ENCODE data around the gene CA12. TPM values are rescaled to one million over a fixed set of nuclear protein-coding genes. Genes with fewer than 3 reads are reported as not detected.
A peak's percentile ranks its signal among the peaks of the same experiment; 100 is the strongest.
"Not testable (repeated sequence)": the region's sequence is repeated elsewhere in the genome, so short reads cannot be mapped to it uniquely, and the experiment has no call there.

Gene CA12
- total RNA-seq, 1 experiment from 2014 or later, result 27.4 TPM

DNA sequence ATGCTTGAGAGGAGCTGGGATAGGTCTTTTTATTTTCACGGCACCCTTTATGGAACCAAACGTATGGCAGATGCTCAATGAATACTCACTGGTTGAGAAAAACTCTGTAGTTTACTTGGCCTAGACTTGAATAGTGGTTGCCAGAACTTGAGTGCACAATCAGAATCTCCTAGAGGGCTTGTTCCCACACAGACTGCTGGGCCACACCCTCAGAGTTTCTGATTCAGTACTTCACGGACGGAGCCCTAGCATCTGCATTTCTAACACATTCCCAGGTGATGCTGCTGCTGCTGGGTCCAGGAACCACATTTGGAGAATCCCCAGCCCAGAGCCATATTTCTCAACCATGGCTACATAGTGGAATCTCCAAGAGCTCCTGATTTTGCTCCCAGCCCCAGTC lies 24.6 kb downstream of the CA12 start:
- no peak for DNase-seq (ENCODE audit: low spot score)

- no peak for DNase-seq (ENCODE audit: low spot score)
These were observed 26.6 kb downstream of the CA12 start for GRCh38 chr15:63354821-63355650.

GRCh38 chr15:63353887-63354286 lies 27.8 kb downstream of the CA12 start:
- no peak for DNase-seq (ENCODE audit: low spot score)

DNA sequence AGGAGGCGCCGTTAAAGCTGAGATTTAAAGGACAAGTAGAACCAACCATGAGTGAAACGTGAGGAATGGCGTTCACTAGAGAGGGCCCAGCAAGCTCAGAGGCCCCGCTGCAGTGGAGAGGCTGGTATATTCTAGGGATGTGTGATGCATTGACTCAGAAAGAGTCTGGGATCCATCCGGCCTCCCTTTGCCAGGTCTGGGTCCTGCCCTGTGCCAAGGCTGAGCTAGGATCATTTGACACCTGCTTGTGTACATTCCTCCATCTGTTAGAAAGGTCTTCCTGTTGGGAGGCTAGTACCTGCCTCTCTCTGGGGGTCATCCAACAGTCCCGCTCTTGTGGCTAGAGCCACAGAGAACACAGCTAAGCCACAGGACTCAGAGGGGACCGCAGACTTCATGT lies 28.4 kb downstream of the CA12 start:
- DNase-seq (ENCODE audit: low spot score), result no peak

GRCh38 chr15:63352808-63353207 lies 28.8 kb downstream of the CA12 start:
- no peak for DNase-seq (ENCODE audit: low spot score)

- no peak for DNase-seq (ENCODE audit: low spot score)
These were observed 30.5 kb downstream of the CA12 start for GRCh38 chr15:63351170-63351569.

GRCh38 chr15:63350178-63350621 lies 31.4 kb downstream of the CA12 start:
- DNase-seq (ENCODE audit: low spot score), result peak; percentile 61

DNA sequence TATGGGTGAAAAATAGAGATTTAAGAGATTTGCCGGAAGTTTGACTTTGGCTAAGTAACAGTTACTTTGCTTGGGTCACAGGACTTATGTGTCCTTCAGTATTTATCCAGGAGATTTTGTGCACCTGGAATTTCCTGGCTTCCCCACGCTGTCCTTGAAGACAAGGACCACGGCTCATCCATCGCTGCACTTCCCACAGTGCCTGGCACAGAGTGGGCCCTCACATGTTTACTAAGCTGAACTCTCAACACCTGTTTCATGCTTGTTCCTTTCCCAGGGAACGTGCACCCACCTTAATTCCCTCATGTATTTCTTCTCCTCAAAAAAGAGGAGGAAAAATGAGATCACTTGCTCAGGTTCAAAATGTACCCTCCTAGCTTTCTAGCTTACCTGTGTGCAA lies 32.0 kb downstream of the CA12 start:
- DNase-seq (ENCODE audit: low spot score), result no peak

GRCh38 chr15:63349156-63349555 lies 32.5 kb downstream of the CA12 start:
- DNase-seq (ENCODE audit: low spot score), result no peak

GRCh38 chr15:63348392-63348791 lies 33.3 kb downstream of the CA12 start:
- peak; percentile 86 for DNase-seq (ENCODE audit: low spot score)

- DNase-seq (ENCODE audit: low spot score), result peak; percentile 69
These were observed 34.4 kb downstream of the CA12 start for GRCh38 chr15:63347074-63347857.

- no peak for DNase-seq (ENCODE audit: low spot score)
These were observed 36.3 kb downstream of the CA12 start for GRCh38 chr15:63345391-63345752.

- DNase-seq (ENCODE audit: low spot score), result no peak
These were observed 36.8 kb downstream of the CA12 start for GRCh38 chr15:63344731-63345390.

GRCh38 chr15:63342996-63343562 lies 38.6 kb downstream of the CA12 start:
- not testable (repeated sequence) for DNase-seq (ENCODE audit: low spot score)

DNA sequence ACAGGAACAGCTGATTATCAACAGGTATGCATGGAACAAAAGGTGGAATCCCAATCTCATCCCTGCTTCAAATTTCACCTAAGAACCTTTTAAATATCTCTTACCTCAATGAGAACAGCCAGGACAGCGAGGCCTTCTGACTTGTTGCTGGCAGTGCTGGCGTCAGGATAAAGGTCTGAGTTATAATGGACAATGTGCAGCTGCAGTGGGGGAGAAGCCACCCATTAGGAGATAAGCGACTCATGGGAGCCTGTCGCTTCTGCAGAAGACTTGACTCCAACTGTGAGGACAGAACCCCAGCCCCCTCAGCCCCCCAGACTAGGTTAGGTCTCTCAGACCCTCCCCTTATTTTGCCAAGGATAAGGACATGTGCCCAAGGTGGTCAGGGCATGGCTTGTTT lies 39.7 kb downstream of the CA12 start:
- no peak for DNase-seq (ENCODE audit: low spot score)

GRCh38 chr15:63340878-63341277 lies 40.8 kb downstream of the CA12 start:
- DNase-seq (ENCODE audit: low spot score), result no peak

- DNase-seq (ENCODE audit: low spot score), result no peak
These were observed 41.3 kb downstream of the CA12 start for GRCh38 chr15:63340353-63340752.

GRCh38 chr15:63339836-63340235 lies 41.8 kb downstream of the CA12 start:
- DNase-seq (ENCODE audit: low spot score), result no peak

GRCh38 chr15:63339006-63339766 lies 42.5 kb downstream of the CA12 start:
- DNase-seq (ENCODE audit: low spot score), result no peak

DNA sequence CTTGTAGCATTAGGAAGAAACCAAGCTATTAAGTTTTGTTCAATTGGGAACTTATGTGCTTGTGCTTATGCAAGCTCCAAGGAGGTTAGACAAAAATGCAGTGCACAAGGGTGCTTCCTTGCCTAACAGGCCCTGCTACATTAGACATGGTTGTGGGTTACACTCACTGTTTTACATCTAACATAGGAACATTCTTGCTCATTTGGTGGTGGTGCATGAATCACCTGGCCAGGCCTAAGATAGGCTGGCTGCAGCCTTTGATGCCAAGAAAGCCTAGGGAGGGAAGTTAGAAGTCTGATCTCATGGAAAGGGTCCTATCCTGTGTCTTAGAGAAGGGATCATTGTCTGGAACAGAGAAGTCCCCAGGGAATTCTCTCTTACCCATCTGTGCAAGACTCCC lies 43.5 kb downstream of the CA12 start:
- DNase-seq (ENCODE audit: low spot score), result no peak

DNA sequence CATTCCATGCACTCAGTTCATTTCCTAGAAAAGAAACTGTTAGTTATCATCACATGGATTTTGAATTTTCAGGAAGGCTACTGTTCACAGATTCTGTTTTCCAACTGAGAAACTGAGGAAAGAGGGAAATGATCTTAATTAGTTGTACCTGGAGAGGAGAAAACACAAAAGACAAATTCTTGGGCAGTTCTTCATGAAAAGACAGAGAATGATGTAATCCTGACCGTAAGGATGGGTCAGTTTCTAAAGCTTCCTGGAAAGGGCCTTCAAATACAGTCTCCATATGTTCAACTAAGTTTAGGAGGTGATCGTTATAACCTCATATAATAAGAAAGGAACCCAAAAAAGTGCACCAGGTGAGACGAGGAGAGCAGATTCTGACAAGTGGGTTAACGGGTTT lies 44.6 kb downstream of the CA12 start:
- no peak for DNase-seq (ENCODE audit: low spot score)

Measured in H4 (cell line).